ENCODE measurements around the gene IDNK. TPM values are rescaled to one million over a fixed set of nuclear protein-coding genes. Genes with fewer than 3 reads are reported as not detected.

IDNK gene
- total and polyA plus RNA-seq, 4 donors: 1.7 to 21.8 (median 7.3) TPM

GRCh38 chr9:83642793-83643192 is 19.9 kb downstream of the IDNK start:
- WGBS, 2 donors: 63 to 68% methylated on average over 4 of the region's 4 CpGs
- Histone ChIP-seq H3K4me1 (ENCODE audit: control insufficient read depth in 1 of 2, insufficient read depth in 2 of 2, low read length in 2 of 2) (no peaks in the 10 kb centered on the region), H3K27ac (ENCODE audit: low read depth in 1 of 2, low read length in 2 of 2) (no peak overlapping the region), H3K36me3 (ENCODE audit: control insufficient read depth in 1 of 2, insufficient read depth in 2 of 2, low read length in 1 of 2) (peaks cover 2 to 3% of the 10 kb centered on the region in 2 donors), H3K4me3 (ENCODE audit: low read length in 2 of 2) (no peak overlapping the region), H3K9me3 (ENCODE audit: control insufficient read depth, low read length) (no peaks in the 10 kb centered on the region), H3K27me3 (ENCODE audit: control insufficient read depth in 1 of 2, insufficient read depth in 2 of 2, low read length in 1 of 2) (no peaks in the 10 kb centered on the region)
- ATAC-seq (ENCODE audit: low FRiP score) (no peak), DNase-seq (no peak)
- intact Hi-C loops (cut with DNase I): no loop called here

- H3K27me3 ChIP-seq (ENCODE audit: control insufficient read depth in 1 of 2, insufficient read depth in 2 of 2, low read length in 1 of 2): no peaks in the 10 kb centered on the region
- H3K4me1 ChIP-seq (ENCODE audit: control insufficient read depth in 1 of 2, insufficient read depth in 2 of 2, low read length in 2 of 2): no peaks in the 10 kb centered on the region
- intact Hi-C loops (cut with DNase I): no loop called here
- no peaks in the 10 kb centered on the region for H3K9me3 ChIP-seq (ENCODE audit: control insufficient read depth, low read length)
- DNase-seq (no peak), ATAC-seq (ENCODE audit: low FRiP score) (no peak)
- peaks cover 2 to 4% of the 10 kb centered on the region in 2 donors for H3K36me3 ChIP-seq (ENCODE audit: control insufficient read depth in 1 of 2, insufficient read depth in 2 of 2, low read length in 1 of 2)
- WGBS, 2 donors: 73% methylated on average over 8 of the region's 8 CpGs
- H3K4me3 ChIP-seq (ENCODE audit: low read length in 2 of 2): no peak overlapping the region
- no peak overlapping the region for H3K27ac ChIP-seq (ENCODE audit: low read depth in 1 of 2, low read length in 2 of 2)
Observed at GRCh38 chr9:83646500-83647239, 23.7 kb downstream of the IDNK start.

- Histone ChIP-seq H3K36me3 (ENCODE audit: control insufficient read depth in 1 of 2, insufficient read depth in 2 of 2, low read length in 1 of 2) (peaks cover 1 to 5% of the 10 kb centered on the region in 2 donors), H3K27me3 (ENCODE audit: control insufficient read depth in 1 of 2, insufficient read depth in 2 of 2, low read length in 1 of 2) (no peaks in the 10 kb centered on the region)
Observed at GRCh38 chr9:83649080-83649479, 26.1 kb downstream of the IDNK start.

GRCh38 chr9:83649515-83649914 is 26.6 kb downstream of the IDNK start:
- no peak overlapping the region for H3K27ac ChIP-seq (ENCODE audit: low read depth in 1 of 2, low read length in 2 of 2)
- no peak overlapping the region for H3K4me3 ChIP-seq (ENCODE audit: low read length in 2 of 2)
- H3K27me3 ChIP-seq (ENCODE audit: control insufficient read depth in 1 of 2, insufficient read depth in 2 of 2, low read length in 1 of 2): no peaks in the 10 kb centered on the region
- WGBS, 2 donors: 73 to 77% methylated on average over 4 of the region's 4 CpGs
- intact Hi-C loops (cut with DNase I): no loop called here
- H3K36me3 ChIP-seq (ENCODE audit: control insufficient read depth in 1 of 2, insufficient read depth in 2 of 2, low read length in 1 of 2): peaks cover 1 to 5% of the 10 kb centered on the region in 2 donors
- no peak for ATAC-seq (ENCODE audit: low FRiP score)
- no peaks in the 10 kb centered on the region for H3K4me1 ChIP-seq (ENCODE audit: control insufficient read depth in 1 of 2, insufficient read depth in 2 of 2, low read length in 2 of 2)
- no peak for DNase-seq
- no peaks in the 10 kb centered on the region for H3K9me3 ChIP-seq (ENCODE audit: control insufficient read depth, low read length)

More at GRCh38 chr9:83649080-83649479, 26.1 kb downstream of the IDNK start:
- peak; percentile 72 for ATAC-seq (ENCODE audit: low FRiP score)
- intact Hi-C loops (cut with DNase I): no loop called here
- WGBS, 2 donors: 54 to 66% methylated on average over 7 to 8 of the region's 8 CpGs
- Histone ChIP-seq H3K9me3 (ENCODE audit: control insufficient read depth, low read length) (no peaks in the 10 kb centered on the region), H3K4me1 (ENCODE audit: control insufficient read depth in 1 of 2, insufficient read depth in 2 of 2, low read length in 2 of 2) (no peaks in the 10 kb centered on the region), H3K27ac (ENCODE audit: low read depth in 1 of 2, low read length in 2 of 2) (no peak overlapping the region), H3K4me3 (ENCODE audit: low read length in 2 of 2) (no peak overlapping the region)
- peak; percentile 68 to 86 for DNase-seq

- Histone ChIP-seq H3K4me3 (ENCODE audit: low read length in 2 of 2) (no peak overlapping the region), H3K36me3 (ENCODE audit: control insufficient read depth in 1 of 2, insufficient read depth in 2 of 2, low read length in 1 of 2) (peaks cover 4 to 8% of the 10 kb centered on the region in 2 donors), H3K9me3 (ENCODE audit: control insufficient read depth, low read length) (no peaks in the 10 kb centered on the region), H3K27me3 (ENCODE audit: control insufficient read depth in 1 of 2, insufficient read depth in 2 of 2, low read length in 1 of 2) (no peaks in the 10 kb centered on the region), H3K4me1 (ENCODE audit: control insufficient read depth in 1 of 2, insufficient read depth in 2 of 2, low read length in 2 of 2) (no peaks in the 10 kb centered on the region), H3K27ac (ENCODE audit: low read depth in 1 of 2, low read length in 2 of 2) (no peak overlapping the region)
- 94 to 95% methylated on average over 2 of the region's 2 CpGs for WGBS, 2 donors
- DNase-seq (no peak), ATAC-seq (ENCODE audit: low FRiP score) (no peak)
- intact Hi-C loops (cut with DNase I): no loop called here
Observed at GRCh38 chr9:83651558-83651957, 28.6 kb downstream of the IDNK start.

- no peak overlapping the region for H3K4me3 ChIP-seq (ENCODE audit: low read length in 2 of 2)
- no peaks in the 10 kb centered on the region for H3K27me3 ChIP-seq (ENCODE audit: control insufficient read depth in 1 of 2, insufficient read depth in 2 of 2, low read length in 1 of 2)
- H3K4me1 ChIP-seq (ENCODE audit: control insufficient read depth in 1 of 2, insufficient read depth in 2 of 2, low read length in 2 of 2): no peaks in the 10 kb centered on the region
- no peak for ATAC-seq (ENCODE audit: low FRiP score)
- H3K36me3 ChIP-seq (ENCODE audit: control insufficient read depth in 1 of 2, insufficient read depth in 2 of 2, low read length in 1 of 2): peaks cover 4 to 13% of the 10 kb centered on the region in 2 donors
- H3K9me3 ChIP-seq (ENCODE audit: control insufficient read depth, low read length): no peaks in the 10 kb centered on the region
- intact Hi-C loops (cut with DNase I): no loop called here
- 94 to 97% methylated on average over 1 of the region's 1 CpG for WGBS, 2 donors
- no peak overlapping the region for H3K27ac ChIP-seq (ENCODE audit: low read depth in 1 of 2, low read length in 2 of 2)
- no peak for DNase-seq
Observed at GRCh38 chr9:83652433-83652832, 29.5 kb downstream of the IDNK start.

GRCh38 chr9:83655433-83655832 is 32.5 kb downstream of the IDNK start:
- intact Hi-C loops (cut with DNase I): no loop called here
- no peak for ATAC-seq (ENCODE audit: low FRiP score)

GRCh38 chr9:83656032-83656680 is 33.2 kb downstream of the IDNK start:
- Histone ChIP-seq H3K4me3 (ENCODE audit: low read length in 2 of 2) (no peak overlapping the region), H3K4me1 (ENCODE audit: control insufficient read depth in 1 of 2, insufficient read depth in 2 of 2, low read length in 2 of 2) (no peaks in the 10 kb centered on the region), H3K36me3 (ENCODE audit: control insufficient read depth in 1 of 2, insufficient read depth in 2 of 2, low read length in 1 of 2) (peaks cover 4 to 15% of the 10 kb centered on the region in 2 donors), H3K27ac (ENCODE audit: low read depth in 1 of 2, low read length in 2 of 2) (no peak overlapping the region), H3K27me3 (ENCODE audit: control insufficient read depth in 1 of 2, insufficient read depth in 2 of 2, low read length in 1 of 2) (no peaks in the 10 kb centered on the region), H3K9me3 (ENCODE audit: control insufficient read depth, low read length) (no peaks in the 10 kb centered on the region)
- no peak for ATAC-seq (ENCODE audit: low FRiP score)
- 94 to 95% methylated on average over 2 of the region's 2 CpGs for WGBS, 2 donors
- intact Hi-C loops (cut with DNase I): no loop called here
- no peak for DNase-seq

More at GRCh38 chr9:83655433-83655832, 32.5 kb downstream of the IDNK start:
- Histone ChIP-seq H3K4me3 (ENCODE audit: low read length in 2 of 2) (no peak overlapping the region), H3K27ac (ENCODE audit: low read depth in 1 of 2, low read length in 2 of 2) (no peak overlapping the region), H3K4me1 (ENCODE audit: control insufficient read depth in 1 of 2, insufficient read depth in 2 of 2, low read length in 2 of 2) (no peaks in the 10 kb centered on the region), H3K27me3 (ENCODE audit: control insufficient read depth in 1 of 2, insufficient read depth in 2 of 2, low read length in 1 of 2) (no peaks in the 10 kb centered on the region), H3K9me3 (ENCODE audit: control insufficient read depth, low read length) (no peaks in the 10 kb centered on the region), H3K36me3 (ENCODE audit: control insufficient read depth in 1 of 2, insufficient read depth in 2 of 2, low read length in 1 of 2) (peaks cover 4 to 15% of the 10 kb centered on the region in 2 donors)
- DNase-seq: no peak
- WGBS, 2 donors: 71 to 73% methylated on average over 1 of the region's 1 CpG

GRCh38 chr9:83656952-83657351 is 34.0 kb downstream of the IDNK start:
- Histone ChIP-seq H3K27me3 (ENCODE audit: control insufficient read depth in 1 of 2, insufficient read depth in 2 of 2, low read length in 1 of 2) (no peaks in the 10 kb centered on the region), H3K36me3 (ENCODE audit: control insufficient read depth in 1 of 2, insufficient read depth in 2 of 2, low read length in 1 of 2) (peaks cover 4 to 13% of the 10 kb centered on the region in 2 donors), H3K4me3 (ENCODE audit: low read length in 2 of 2) (no peak overlapping the region), H3K27ac (ENCODE audit: low read depth in 1 of 2, low read length in 2 of 2) (no peak overlapping the region), H3K9me3 (ENCODE audit: control insufficient read depth, low read length) (no peaks in the 10 kb centered on the region), H3K4me1 (ENCODE audit: control insufficient read depth in 1 of 2, insufficient read depth in 2 of 2, low read length in 2 of 2) (no peaks in the 10 kb centered on the region)
- no peak for DNase-seq
- 88 to 92% methylated on average over 6 of the region's 6 CpGs for WGBS, 2 donors
- intact Hi-C loops (cut with DNase I): no loop called here
- no peak for ATAC-seq (ENCODE audit: low FRiP score)
